Measurements from ENCODE around the gene DPY19L1. TPM values are rescaled to one million over a fixed set of nuclear protein-coding genes. Genes with fewer than 3 reads are reported as not detected.
A peak's percentile ranks its signal among the peaks of the same experiment; 100 is the strongest.
"Not testable (repeated sequence)": the region's sequence is repeated elsewhere in the genome, so short reads cannot be mapped to it uniquely, and the experiment has no call there.

Gene DPY19L1
- total RNA-seq, 4 donors from 2014 or later: 15.9 to 80.9 (median 24.7) TPM

DNA sequence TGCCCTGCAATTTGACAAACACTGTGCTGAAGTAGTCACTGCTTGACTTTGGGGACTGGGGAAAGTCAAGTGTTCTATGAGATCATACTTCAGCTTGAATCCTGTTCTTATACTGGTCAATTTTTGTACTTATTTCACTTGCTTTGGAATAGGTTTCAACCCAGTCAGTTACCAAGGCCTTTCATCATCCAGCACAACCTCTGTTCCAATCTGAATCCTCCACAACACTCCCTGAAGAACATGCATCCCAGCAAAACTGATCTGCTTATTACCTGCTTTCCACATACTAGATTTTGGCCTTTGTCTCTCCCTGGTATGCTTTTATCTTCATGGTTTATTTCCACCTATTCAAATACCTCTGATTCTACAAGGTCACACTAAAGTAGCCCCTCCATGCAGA, 29.5 kb downstream of the DPY19L1 start:
- DNase-seq: no peak
- no peaks in the 10 kb centered on the region for H3K9me3 ChIP-seq
- peaks cover 0 to 4% of the 10 kb centered on the region in 2 donors for H3K4me1 ChIP-seq
- no peak overlapping the region for H3K4me3 ChIP-seq
- H3K27ac ChIP-seq: no peak overlapping the region
- no peak for TF ChIP-seq POLR2A (IDR thresholded peaks at IDR 0.05)
- TF ChIP-seq, protein P1, sequence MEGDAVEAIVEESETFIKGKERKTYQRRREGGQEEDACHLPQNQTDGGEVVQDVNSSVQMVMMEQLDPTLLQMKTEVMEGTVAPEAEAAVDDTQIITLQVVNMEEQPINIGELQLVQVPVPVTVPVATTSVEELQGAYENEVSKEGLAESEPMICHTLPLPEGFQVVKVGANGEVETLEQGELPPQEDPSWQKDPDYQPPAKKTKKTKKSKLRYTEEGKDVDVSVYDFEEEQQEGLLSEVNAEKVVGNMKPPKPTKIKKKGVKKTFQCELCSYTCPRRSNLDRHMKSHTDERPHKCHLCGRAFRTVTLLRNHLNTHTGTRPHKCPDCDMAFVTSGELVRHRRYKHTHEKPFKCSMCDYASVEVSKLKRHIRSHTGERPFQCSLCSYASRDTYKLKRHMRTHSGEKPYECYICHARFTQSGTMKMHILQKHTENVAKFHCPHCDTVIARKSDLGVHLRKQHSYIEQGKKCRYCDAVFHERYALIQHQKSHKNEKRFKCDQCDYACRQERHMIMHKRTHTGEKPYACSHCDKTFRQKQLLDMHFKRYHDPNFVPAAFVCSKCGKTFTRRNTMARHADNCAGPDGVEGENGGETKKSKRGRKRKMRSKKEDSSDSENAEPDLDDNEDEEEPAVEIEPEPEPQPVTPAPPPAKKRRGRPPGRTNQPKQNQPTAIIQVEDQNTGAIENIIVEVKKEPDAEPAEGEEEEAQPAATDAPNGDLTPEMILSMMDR (IDR thresholded peaks at IDR 0.05): no peak
- H3K36me3 ChIP-seq: no peaks in the 10 kb centered on the region
- H3K27me3 ChIP-seq: no peaks in the 10 kb centered on the region
- intact Hi-C loops (cut with DNase I; ENCODE audit: low total_unique reads): no loop called here

DNA sequence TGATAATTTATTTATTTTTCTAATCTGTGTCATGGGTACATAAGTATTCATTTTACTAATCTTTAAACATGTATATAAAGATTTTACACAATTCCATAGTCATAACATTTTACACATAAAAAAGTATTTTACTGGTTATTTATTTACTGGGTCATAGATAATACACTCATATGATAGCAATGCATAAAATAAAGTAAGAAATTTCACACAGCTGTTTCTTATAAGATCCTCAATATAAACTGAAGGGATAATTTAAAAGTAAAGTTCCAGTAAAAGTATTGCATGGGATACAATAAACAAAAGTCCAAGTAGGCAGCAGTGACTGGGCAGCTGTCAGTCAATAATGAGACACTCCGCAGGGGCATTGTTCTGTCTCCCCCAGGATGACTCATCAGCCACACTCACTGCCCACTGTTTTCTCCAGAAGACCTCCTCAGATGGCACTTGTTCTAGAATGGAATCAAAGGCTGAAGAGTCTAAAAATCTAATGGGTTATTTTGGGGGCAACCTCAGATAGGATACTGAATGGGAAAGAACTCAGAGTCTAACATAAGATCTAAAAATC, 32.7 kb downstream of the DPY19L1 start:
- intact Hi-C loops (cut with DNase I; ENCODE audit: low total_unique reads): no loop called here
- no peak for DNase-seq
- no peaks in the 10 kb centered on the region for H3K9me3 ChIP-seq

DNA sequence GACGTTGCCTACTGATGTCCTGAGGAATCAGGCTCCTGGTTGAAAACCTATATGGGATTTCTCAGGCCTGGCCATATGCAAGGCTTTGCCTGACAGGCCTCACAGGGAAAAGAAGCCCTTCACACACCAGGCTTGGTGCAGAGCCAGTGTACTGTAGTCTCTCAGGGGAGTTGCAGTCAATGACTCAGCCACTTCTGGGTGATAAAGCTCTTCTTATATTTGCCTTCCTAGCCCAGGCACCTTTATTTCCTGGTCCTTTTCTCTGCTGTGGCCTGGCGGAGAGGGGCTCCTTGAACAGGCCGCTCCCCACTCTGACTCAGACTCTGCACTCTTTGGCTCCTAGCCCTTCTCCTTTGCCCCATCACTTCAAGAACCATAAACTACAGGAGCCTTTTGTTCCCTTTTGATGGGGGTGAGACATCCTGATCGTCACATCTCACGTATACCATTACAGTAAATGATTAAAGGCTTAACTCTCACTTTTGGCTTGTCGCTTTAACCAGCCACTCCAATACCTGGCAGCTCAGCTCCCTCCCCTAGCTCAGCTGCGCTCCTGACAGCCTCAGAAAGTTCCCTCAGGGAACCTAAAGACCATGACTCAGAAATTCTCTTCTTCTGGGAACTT, 33.5 kb downstream of the DPY19L1 start:
- no peak for TF ChIP-seq POLR2A (IDR thresholded peaks at IDR 0.05)
- TF ChIP-seq, protein P1 (IDR thresholded peaks at IDR 0.05): no peak
- Histone ChIP-seq H3K9me3 (no peaks in the 10 kb centered on the region), H3K27ac (peak overlapping the region; percentile 9 to 52), H3K36me3 (no peaks in the 10 kb centered on the region), H3K27me3 (no peaks in the 10 kb centered on the region), H3K4me3 (no peak overlapping the region), H3K4me1 (peaks cover 3 to 4% of the 10 kb centered on the region in 2 donors)
- peak; percentile 18 to 25 for DNase-seq
- intact Hi-C loops (cut with DNase I; ENCODE audit: low total_unique reads): no loop called here

More for the DNA sequence above, 32.7 kb downstream of the DPY19L1 start:
- H3K27ac ChIP-seq: no peak overlapping the region
- no peaks in the 10 kb centered on the region for H3K27me3 ChIP-seq
- H3K36me3 ChIP-seq: no peaks in the 10 kb centered on the region
- TF ChIP-seq, protein P1 (IDR thresholded peaks at IDR 0.05): no peak
- no peak overlapping the region for H3K4me3 ChIP-seq
- H3K4me1 ChIP-seq: peaks cover 3 to 4% of the 10 kb centered on the region in 2 donors

DNA sequence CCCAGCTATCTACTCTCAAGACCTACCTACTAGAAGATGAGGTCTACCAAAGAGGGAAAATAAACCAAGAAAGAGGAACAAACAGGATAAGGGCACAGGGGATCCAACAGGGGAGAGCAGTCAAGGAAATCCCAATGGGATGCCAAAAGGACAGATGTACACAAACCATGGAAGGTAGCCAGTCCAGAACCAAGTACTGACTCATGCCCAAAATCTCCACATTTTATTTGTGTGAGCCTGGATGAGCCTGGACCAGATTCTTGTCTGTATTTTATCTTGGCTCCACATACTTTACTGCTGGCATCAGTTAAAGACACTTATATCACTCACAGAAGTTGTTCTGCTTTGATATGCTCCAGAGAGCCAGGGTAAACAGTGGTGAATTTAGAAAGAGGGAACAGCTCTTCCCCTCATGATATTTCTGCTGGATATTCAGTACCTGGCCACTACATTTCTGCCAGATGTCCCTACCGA, 34.1 kb downstream of the DPY19L1 start:
- H3K27me3 ChIP-seq; H3K4me1 ChIP-seq; H3K36me3 ChIP-seq; DNase-seq; H3K4me3 ChIP-seq; H3K9me3 ChIP-seq; intact Hi-C loops (cut with DNase I; ENCODE audit: low total_unique reads): not testable (repeated sequence)
- H3K27ac ChIP-seq: peak overlapping the region; percentile 9 to 52

DNA sequence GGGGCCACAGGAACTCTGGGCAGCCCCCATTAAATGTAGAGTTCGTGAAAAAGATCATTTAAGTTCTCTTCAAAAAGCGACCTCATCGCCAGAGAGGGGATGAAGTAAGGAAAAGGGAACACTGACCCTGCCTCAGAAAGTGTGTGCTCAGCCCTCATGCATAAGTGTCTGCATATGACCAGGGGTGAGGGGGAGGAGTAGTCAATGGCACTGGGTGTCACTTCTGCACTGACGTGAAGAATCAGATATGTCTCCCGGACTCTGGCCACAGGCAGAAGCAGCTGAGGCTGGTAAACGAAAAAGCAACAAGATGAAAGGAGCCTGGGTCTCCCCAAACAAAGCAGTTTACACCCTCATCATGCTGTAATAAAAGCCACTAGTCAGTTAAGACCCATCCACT, 39.0 kb downstream of the DPY19L1 start:
- H3K4me3 ChIP-seq; H3K27ac ChIP-seq; DNase-seq; intact Hi-C loops (cut with DNase I; ENCODE audit: low total_unique reads); H3K27me3 ChIP-seq; H3K9me3 ChIP-seq; H3K36me3 ChIP-seq; H3K4me1 ChIP-seq: not testable (repeated sequence)

DNA sequence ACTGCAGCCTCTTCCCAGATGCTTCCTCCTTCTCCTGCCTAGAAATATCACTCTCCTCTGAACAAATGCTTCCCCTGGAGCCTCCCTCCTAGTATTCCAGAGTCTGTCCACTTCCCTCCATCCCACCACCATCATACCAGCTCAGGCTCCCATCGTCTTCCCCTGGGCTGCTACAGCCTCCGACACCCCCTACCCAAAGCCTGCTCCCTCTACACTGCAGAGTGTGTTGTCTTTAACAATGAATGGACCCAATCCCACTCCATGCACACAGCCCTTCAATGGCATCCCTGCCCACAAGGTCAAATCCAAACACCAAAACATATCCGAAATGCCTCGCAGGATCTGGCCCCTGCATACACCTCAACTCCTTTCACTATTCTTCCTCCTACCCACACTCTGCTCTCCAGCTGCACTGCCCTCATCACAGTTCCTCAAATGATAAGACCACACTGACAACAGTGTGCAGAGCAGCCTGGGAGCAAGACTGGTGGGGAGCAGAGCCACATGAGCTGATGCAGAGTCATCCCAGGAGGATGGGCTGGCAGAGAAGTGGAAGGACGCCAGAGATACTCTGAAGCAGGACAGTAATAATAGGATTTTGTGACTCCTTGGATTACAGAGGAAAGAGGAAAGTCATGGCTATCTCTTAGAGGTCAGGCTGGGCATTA, 40.7 kb downstream of the DPY19L1 start:
- H3K36me3 ChIP-seq; H3K27me3 ChIP-seq; H3K4me3 ChIP-seq; H3K9me3 ChIP-seq; H3K4me1 ChIP-seq; intact Hi-C loops (cut with DNase I; ENCODE audit: low total_unique reads); DNase-seq; H3K27ac ChIP-seq: not testable (repeated sequence)
